ENCODE results near the gene RPL23. TPM values are rescaled to one million over a fixed set of nuclear protein-coding genes. Genes with fewer than 3 reads are reported as not detected.

Gene RPL23
- total and polyA plus RNA-seq, 9 of the 15 experiments (the other 6 are each of a cell fraction or from before 2014, with no cell fraction given) = 1,745 to 3,667 (median 3,096) TPM

- TF ChIP-seq PML (IDR thresholded peaks at IDR 0.05; ENCODE audit: low read length) (0 out of 2 replicates have a peak, but pooled peaks have one; percentile 11), ZSCAN32 (CRISPR knock-in tag; IDR thresholded peaks at IDR 0.05) (no peak), TEAD4 (IDR thresholded peaks at IDR 0.05; ENCODE audit: low read length) (0 out of 2 replicates have a peak, but pooled peaks have one; percentile 6), TEAD4 (CRISPR knock-in tag; IDR thresholded peaks at IDR 0.05; ENCODE audit: borderline replicate concordance) (no peak), POLR2AphosphoS2 (IDR thresholded peaks at IDR 0.05; ENCODE audit: low read length) (peak; percentile 82; the same call in 1 of the 2 replicates), RNF219 (CRISPR knock-in tag; IDR thresholded peaks at IDR 0.05) (no peak), ZFPM2 (CRISPR knock-in tag; IDR thresholded peaks at IDR 0.05) (no peak), SFPQ (IDR thresholded peaks at IDR 0.05; ENCODE audit: low read depth, low read length) (no peak), GATAD2B (IDR thresholded peaks at IDR 0.05; ENCODE audit: borderline replicate concordance) (no peak), KLF13 (tag; IDR thresholded peaks at IDR 0.05; ENCODE audit: borderline replicate concordance, low read depth) (no peak)
- TF ChIP-seq, protein P1, sequence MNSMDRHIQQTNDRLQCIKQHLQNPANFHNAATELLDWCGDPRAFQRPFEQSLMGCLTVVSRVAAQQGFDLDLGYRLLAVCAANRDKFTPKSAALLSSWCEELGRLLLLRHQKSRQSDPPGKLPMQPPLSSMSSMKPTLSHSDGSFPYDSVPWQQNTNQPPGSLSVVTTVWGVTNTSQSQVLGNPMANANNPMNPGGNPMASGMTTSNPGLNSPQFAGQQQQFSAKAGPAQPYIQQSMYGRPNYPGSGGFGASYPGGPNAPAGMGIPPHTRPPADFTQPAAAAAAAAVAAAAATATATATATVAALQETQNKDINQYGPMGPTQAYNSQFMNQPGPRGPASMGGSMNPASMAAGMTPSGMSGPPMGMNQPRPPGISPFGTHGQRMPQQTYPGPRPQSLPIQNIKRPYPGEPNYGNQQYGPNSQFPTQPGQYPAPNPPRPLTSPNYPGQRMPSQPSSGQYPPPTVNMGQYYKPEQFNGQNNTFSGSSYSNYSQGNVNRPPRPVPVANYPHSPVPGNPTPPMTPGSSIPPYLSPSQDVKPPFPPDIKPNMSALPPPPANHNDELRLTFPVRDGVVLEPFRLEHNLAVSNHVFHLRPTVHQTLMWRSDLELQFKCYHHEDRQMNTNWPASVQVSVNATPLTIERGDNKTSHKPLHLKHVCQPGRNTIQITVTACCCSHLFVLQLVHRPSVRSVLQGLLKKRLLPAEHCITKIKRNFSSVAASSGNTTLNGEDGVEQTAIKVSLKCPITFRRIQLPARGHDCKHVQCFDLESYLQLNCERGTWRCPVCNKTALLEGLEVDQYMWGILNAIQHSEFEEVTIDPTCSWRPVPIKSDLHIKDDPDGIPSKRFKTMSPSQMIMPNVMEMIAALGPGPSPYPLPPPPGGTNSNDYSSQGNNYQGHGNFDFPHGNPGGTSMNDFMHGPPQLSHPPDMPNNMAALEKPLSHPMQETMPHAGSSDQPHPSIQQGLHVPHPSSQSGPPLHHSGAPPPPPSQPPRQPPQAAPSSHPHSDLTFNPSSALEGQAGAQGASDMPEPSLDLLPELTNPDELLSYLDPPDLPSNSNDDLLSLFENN (IDR thresholded peaks at IDR 0.05; ENCODE audit: low read depth in 2 of 2, low read length in 2 of 2) = no peak
- TF ChIP-seq, protein P2, sequence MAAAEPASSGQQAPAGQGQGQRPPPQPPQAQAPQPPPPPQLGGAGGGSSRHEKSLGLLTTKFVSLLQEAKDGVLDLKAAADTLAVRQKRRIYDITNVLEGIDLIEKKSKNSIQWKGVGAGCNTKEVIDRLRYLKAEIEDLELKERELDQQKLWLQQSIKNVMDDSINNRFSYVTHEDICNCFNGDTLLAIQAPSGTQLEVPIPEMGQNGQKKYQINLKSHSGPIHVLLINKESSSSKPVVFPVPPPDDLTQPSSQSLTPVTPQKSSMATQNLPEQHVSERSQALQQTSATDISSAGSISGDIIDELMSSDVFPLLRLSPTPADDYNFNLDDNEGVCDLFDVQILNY (CRISPR knock-in tag; IDR thresholded peaks at IDR 0.05) = no peak
- TF ChIP-seq, protein P3, sequence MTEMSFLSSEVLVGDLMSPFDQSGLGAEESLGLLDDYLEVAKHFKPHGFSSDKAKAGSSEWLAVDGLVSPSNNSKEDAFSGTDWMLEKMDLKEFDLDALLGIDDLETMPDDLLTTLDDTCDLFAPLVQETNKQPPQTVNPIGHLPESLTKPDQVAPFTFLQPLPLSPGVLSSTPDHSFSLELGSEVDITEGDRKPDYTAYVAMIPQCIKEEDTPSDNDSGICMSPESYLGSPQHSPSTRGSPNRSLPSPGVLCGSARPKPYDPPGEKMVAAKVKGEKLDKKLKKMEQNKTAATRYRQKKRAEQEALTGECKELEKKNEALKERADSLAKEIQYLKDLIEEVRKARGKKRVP (CRISPR knock-in tag; IDR thresholded peaks at IDR 0.05) = no peak
- TF ChIP-seq, protein P4, sequence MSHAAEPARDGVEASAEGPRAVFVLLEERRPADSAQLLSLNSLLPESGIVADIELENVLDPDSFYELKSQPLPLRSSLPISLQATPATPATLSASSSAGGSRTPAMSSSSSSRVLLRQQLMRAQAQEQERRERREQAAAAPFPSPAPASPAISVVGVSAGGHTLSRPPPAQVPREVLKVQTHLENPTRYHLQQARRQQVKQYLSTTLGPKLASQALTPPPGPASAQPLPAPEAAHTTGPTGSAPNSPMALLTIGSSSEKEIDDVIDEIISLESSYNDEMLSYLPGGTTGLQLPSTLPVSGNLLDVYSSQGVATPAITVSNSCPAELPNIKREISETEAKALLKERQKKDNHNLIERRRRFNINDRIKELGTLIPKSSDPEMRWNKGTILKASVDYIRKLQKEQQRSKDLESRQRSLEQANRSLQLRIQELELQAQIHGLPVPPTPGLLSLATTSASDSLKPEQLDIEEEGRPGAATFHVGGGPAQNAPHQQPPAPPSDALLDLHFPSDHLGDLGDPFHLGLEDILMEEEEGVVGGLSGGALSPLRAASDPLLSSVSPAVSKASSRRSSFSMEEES (CRISPR knock-in tag; IDR thresholded peaks at IDR 0.05) = no peak
Measured at GRCh38 chr17:38848939-38849605, 4.4 kb downstream of the RPL23 start (continued).
